Measurements from ENCODE around the gene DYNC2H1. TPM values are rescaled to one million over a fixed set of nuclear protein-coding genes. Genes with fewer than 3 reads are reported as not detected.
"Not testable (repeated sequence)": the region's sequence is repeated elsewhere in the genome, so short reads cannot be mapped to it uniquely, and the experiment has no call there.

The DYNC2H1 gene
- total RNA-seq, 1 donor from 2014 or later, result 7.2 TPM

DNA sequence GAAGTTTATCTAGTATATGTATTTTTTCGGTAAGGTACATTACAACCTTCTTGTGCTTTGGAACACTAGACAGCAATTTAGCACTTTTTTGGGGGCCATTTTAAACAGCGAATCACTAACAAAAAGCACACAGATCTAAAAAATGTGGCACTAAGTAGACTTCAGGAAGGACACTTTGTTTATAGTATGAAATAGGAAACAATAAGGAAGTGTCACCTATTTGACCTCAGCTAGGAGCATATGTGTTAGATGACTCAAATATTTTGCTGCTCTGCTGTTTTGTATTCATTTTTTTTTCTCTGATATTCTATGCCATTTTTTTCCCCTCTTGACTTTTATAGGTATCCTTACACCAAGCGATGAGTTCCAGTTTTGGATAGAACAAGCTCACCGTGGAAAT lies 5.6 kb downstream of the DYNC2H1 start:
- Mint-ChIP-seq H3K27ac (ENCODE audit: unreplicated experiment) (no peak overlapping the region), H3K4me3 (ENCODE audit: unreplicated experiment) (no peak overlapping the region)

DNA sequence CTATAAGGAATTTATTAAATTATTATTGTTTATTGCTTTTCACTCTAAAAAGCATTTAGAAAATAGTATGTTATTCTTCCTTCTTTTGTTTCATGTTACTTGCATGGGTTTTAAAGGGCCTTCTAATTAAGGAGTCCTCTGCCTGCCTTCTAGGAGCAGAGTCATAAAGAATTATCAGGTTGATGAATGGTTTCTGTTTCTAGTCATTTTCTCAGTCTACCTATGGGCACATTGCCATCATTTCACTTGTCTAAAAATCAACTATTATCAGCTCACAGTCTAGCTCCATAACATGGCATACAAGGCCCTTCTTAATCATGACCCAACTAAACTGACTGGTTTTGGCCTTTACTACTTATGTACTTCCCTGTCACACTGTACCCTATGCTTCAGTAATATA lies 16.2 kb downstream of the DYNC2H1 start:
- Mint-ChIP-seq H3K4me1 (ENCODE audit: low read depth) (no peaks in the 10 kb centered on the region), H3K4me3 (ENCODE audit: unreplicated experiment) (no peak overlapping the region), H3K27ac (ENCODE audit: unreplicated experiment) (no peak overlapping the region), H3K27me3 (ENCODE audit: low read depth) (no peaks in the 10 kb centered on the region), H3K36me3 (ENCODE audit: low read depth) (peaks cover 11% of the 10 kb centered on the region), H3K9me3 (ENCODE audit: low read depth) (no peaks in the 10 kb centered on the region)
- TF ChIP-seq, protein P1, sequence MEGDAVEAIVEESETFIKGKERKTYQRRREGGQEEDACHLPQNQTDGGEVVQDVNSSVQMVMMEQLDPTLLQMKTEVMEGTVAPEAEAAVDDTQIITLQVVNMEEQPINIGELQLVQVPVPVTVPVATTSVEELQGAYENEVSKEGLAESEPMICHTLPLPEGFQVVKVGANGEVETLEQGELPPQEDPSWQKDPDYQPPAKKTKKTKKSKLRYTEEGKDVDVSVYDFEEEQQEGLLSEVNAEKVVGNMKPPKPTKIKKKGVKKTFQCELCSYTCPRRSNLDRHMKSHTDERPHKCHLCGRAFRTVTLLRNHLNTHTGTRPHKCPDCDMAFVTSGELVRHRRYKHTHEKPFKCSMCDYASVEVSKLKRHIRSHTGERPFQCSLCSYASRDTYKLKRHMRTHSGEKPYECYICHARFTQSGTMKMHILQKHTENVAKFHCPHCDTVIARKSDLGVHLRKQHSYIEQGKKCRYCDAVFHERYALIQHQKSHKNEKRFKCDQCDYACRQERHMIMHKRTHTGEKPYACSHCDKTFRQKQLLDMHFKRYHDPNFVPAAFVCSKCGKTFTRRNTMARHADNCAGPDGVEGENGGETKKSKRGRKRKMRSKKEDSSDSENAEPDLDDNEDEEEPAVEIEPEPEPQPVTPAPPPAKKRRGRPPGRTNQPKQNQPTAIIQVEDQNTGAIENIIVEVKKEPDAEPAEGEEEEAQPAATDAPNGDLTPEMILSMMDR (IDR thresholded peaks at IDR 0.05), result no peak
- DNase-seq (ENCODE audit: low spot score), result no peak

More for the DNA sequence above, 5.6 kb downstream of the DYNC2H1 start:
- Mint-ChIP-seq H3K27me3 (ENCODE audit: low read depth) (no peaks in the 10 kb centered on the region), H3K9me3 (ENCODE audit: low read depth) (no peaks in the 10 kb centered on the region), H3K4me1 (ENCODE audit: low read depth) (peaks cover 21% of the 10 kb centered on the region), H3K36me3 (ENCODE audit: low read depth) (peaks cover 5% of the 10 kb centered on the region)
- TF ChIP-seq, protein P1 (IDR thresholded peaks at IDR 0.05), result no peak
- DNase-seq (ENCODE audit: low spot score), result no peak

DNA sequence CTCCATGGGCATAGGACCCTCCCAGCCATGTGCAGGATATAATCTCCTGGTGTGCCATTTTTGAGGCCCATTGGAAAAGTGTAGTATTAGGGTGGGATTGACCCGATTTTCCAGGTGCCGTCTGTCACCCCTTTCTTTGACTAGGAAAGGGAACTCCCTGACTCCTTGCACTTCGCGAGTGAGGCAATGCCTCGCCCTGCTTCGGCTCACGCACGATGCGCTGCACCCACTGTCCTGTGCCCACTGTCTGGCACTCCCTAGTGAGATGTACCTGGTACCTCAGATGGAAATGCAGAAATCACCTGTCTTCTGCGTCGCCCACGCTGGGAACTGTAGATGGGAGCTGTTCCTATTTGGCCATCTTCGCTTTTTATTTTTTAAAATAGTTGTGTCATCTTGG lies 32.8 kb downstream of the DYNC2H1 start:
- not testable (repeated sequence) for H3K4me3 Mint-ChIP-seq (ENCODE audit: unreplicated experiment); H3K27ac Mint-ChIP-seq (ENCODE audit: unreplicated experiment)
- peaks cover 12% of the 10 kb centered on the region for H3K9me3 Mint-ChIP-seq (ENCODE audit: low read depth)

DNA sequence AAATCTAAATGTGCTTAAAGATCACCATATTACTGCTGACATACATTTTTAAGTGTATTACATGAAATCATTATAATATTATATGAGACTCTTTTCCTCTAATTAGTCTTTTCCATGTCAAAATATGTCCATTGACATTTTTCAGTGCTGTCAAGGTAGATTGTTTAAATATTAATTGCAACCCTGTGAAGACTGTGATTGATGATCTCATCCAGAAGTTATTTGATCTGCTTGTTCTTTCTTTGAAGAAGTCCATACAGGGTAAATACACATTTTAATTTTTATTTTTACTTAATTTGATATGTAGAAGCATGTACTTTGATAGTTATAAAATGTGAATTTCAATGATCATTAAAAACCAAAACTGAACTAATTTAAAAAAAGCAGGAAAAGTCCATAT lies 38.4 kb downstream of the DYNC2H1 start:
- H3K4me1 Mint-ChIP-seq (ENCODE audit: low read depth), result no peaks in the 10 kb centered on the region
- peaks cover 1% of the 10 kb centered on the region for H3K36me3 Mint-ChIP-seq (ENCODE audit: low read depth)
- H3K9me3 Mint-ChIP-seq (ENCODE audit: low read depth), result no peaks in the 10 kb centered on the region
- no peak overlapping the region for H3K4me3 Mint-ChIP-seq (ENCODE audit: unreplicated experiment)
- no peaks in the 10 kb centered on the region for H3K27me3 Mint-ChIP-seq (ENCODE audit: low read depth)
- H3K27ac Mint-ChIP-seq (ENCODE audit: unreplicated experiment), result no peak overlapping the region
- DNase-seq (ENCODE audit: low spot score), result no peak
- TF ChIP-seq, protein P1 (IDR thresholded peaks at IDR 0.05), result no peak

More for the DNA sequence above, 32.8 kb downstream of the DYNC2H1 start:
- not testable (repeated sequence) for H3K36me3 Mint-ChIP-seq (ENCODE audit: low read depth); H3K27me3 Mint-ChIP-seq (ENCODE audit: low read depth); H3K4me1 Mint-ChIP-seq (ENCODE audit: low read depth); DNase-seq (ENCODE audit: low spot score)

DNA sequence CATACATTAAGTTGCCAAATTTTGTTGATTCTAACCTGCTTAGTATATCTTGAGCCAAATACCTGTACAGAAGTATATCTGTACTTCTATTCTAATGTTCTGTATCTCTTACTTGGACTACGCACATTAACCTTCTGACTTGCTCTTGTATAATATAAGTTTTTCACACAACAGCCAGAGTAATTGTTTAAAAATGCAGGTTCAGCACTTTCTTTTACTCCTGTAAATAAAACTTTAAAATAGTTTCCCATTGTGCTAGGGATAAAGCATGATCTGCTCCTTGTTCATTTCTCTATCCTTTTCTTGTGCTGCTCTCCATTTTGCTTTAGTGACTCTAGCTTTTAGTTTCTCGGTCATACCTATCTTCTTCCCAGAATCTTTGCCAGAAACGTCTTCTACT lies 48.3 kb downstream of the DYNC2H1 start:
- Mint-ChIP-seq H3K27me3 (ENCODE audit: low read depth) (no peaks in the 10 kb centered on the region), H3K36me3 (ENCODE audit: low read depth) (peaks cover 7% of the 10 kb centered on the region), H3K9me3 (ENCODE audit: low read depth) (no peaks in the 10 kb centered on the region), H3K4me3 (ENCODE audit: unreplicated experiment) (no peak overlapping the region), H3K27ac (ENCODE audit: unreplicated experiment) (no peak overlapping the region), H3K4me1 (ENCODE audit: low read depth) (no peaks in the 10 kb centered on the region)
- TF ChIP-seq, protein P1 (IDR thresholded peaks at IDR 0.05), result no peak
- no peak for DNase-seq (ENCODE audit: low spot score)

DNA sequence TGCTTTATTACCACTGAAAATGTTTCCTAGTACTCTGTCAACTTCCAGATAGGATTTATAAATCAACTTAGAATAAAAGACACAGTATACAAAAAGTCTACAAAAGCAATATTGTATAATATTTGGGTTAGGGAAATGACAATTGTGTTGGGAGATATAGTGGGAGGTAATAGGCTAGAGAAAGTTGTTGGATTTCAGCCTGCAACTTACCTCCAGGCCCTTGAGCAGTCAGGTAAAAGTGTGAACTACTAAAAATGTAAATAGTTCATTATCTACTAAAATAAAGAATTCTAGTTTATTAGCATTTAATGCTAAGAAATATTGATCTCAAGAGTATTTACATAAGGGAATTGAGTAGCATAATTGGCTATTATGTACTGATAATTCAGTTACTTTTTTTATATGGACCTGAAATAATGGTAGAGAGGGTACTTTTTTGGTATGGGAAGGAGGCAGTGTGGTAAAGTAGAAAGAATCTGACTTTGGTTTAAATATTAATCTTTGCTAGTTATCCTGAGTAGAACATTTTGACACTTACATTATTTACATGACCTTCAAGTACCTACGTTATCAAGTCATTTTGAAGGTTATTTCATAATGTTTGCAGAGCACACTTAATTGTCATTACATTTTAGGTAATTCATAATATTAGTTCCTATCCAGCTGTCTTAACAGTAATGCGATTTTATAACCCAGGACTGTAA lies 55.0 kb downstream of the DYNC2H1 start:
- Mint-ChIP-seq H3K4me1 (ENCODE audit: low read depth) (no peaks in the 10 kb centered on the region), H3K9me3 (ENCODE audit: low read depth) (peaks cover 4% of the 10 kb centered on the region), H3K27ac (ENCODE audit: unreplicated experiment) (no peak overlapping the region), H3K27me3 (ENCODE audit: low read depth) (no peaks in the 10 kb centered on the region), H3K4me3 (ENCODE audit: unreplicated experiment) (no peak overlapping the region), H3K36me3 (ENCODE audit: low read depth) (peaks cover 3% of the 10 kb centered on the region)
- DNase-seq (ENCODE audit: low spot score), result no peak
- TF ChIP-seq, protein P1 (IDR thresholded peaks at IDR 0.05), result no peak
